HUES48 (cell line): ENCODE data around the gene CNTN4.
"Not testable (repeated sequence)": the region's sequence is repeated elsewhere in the genome, so short reads cannot be mapped to it uniquely, and the experiment has no call there.

Source experiments
- H3K27ac ChIP-seq: one replicate; pipeline ENCODE4 v1.7.0; 2013; ENCODE audit warnings: low read depth, low read length, inconsistent platforms
- H3K27me3 ChIP-seq: 2 replicates; pipeline ENCODE4 v1.6.1; 2013; ENCODE audit warnings: mild to moderate bottlenecking, low read length; ENCODE audit not compliant: control insufficient read depth, insufficient read depth
- H3K36me3 ChIP-seq: 2 replicates; pipeline ENCODE4 v1.6.1; 2013; ENCODE audit warnings: low read length; ENCODE audit not compliant: control insufficient read depth, insufficient read depth
- H3K4me1 ChIP-seq: 2 replicates; pipeline ENCODE4 v1.6.1; 2013; ENCODE audit warnings: mild to moderate bottlenecking, low read length; ENCODE audit not compliant: control insufficient read depth, insufficient read depth
- H3K4me3 ChIP-seq: 2 replicates; pipeline ENCODE4 v1.5.1; 2013; ENCODE audit warnings: mild to moderate bottlenecking, low read depth, low read length
- H3K9ac ChIP-seq: 2 replicates; pipeline ENCODE4 v1.6.1; 2013; ENCODE audit warnings: mild to moderate bottlenecking, low read depth, low read length, moderate library complexity
- H3K9me3 ChIP-seq: 2 replicates; pipeline ENCODE4 v1.6.1; 2013; ENCODE audit warnings: low read length; ENCODE audit not compliant: control insufficient read depth, insufficient read depth

The CNTN4 gene

GRCh38 chr3:2511356-2511755 is 412.7 kb downstream of the CNTN4 start:
- Histone ChIP-seq H3K4me1 (0 out of 2 replicates have a peak, but pooled peaks cover 4% of the 10 kb centered on the region), H3K4me3 (no peak overlapping the region), H3K27me3 (peaks cover 15% of the 10 kb centered on the region), H3K9ac (no peak overlapping the region), H3K27ac (no peak overlapping the region), H3K9me3 (no peaks in the 10 kb centered on the region), H3K36me3 (no peaks in the 10 kb centered on the region)

GRCh38 chr3:2512881-2513280 is 414.2 kb downstream of the CNTN4 start:
- H3K27me3 ChIP-seq: peaks cover 15% of the 10 kb centered on the region
- H3K4me3 ChIP-seq: no peak overlapping the region
- no peak overlapping the region for H3K9ac ChIP-seq
- H3K4me1 ChIP-seq: peaks cover 9% of the 10 kb centered on the region
- H3K9me3 ChIP-seq: no peaks in the 10 kb centered on the region
- H3K36me3 ChIP-seq: no peaks in the 10 kb centered on the region
- H3K27ac ChIP-seq: no peak overlapping the region

- H3K9ac ChIP-seq: no peak overlapping the region
- H3K9me3 ChIP-seq: no peaks in the 10 kb centered on the region
- H3K27ac ChIP-seq: no peak overlapping the region
- peaks cover 9% of the 10 kb centered on the region for H3K4me1 ChIP-seq
- H3K27me3 ChIP-seq: peaks cover 15% of the 10 kb centered on the region
- no peaks in the 10 kb centered on the region for H3K36me3 ChIP-seq
- H3K4me3 ChIP-seq: no peak overlapping the region
These were observed 415.3 kb downstream of the CNTN4 start for GRCh38 chr3:2513986-2514385.

- Histone ChIP-seq H3K36me3 (no peaks in the 10 kb centered on the region), H3K9ac (no peak overlapping the region), H3K4me1 (peaks cover 4% of the 10 kb centered on the region), H3K4me3 (no peak overlapping the region), H3K9me3 (no peaks in the 10 kb centered on the region), H3K27ac (no peak overlapping the region), H3K27me3 (peaks cover 3% of the 10 kb centered on the region; the same call in 1 of the 2 replicates)
These were observed 418.2 kb downstream of the CNTN4 start for GRCh38 chr3:2516762-2517441.

GRCh38 chr3:2517500-2518172 is 419.0 kb downstream of the CNTN4 start:
- no peak overlapping the region for H3K4me3 ChIP-seq
- H3K27me3 ChIP-seq: no peaks in the 10 kb centered on the region
- H3K9me3 ChIP-seq: no peaks in the 10 kb centered on the region
- no peak overlapping the region for H3K9ac ChIP-seq
- peaks cover 4% of the 10 kb centered on the region for H3K4me1 ChIP-seq
- H3K27ac ChIP-seq: no peak overlapping the region
- no peaks in the 10 kb centered on the region for H3K36me3 ChIP-seq

GRCh38 chr3:2523281-2523836 is 424.7 kb downstream of the CNTN4 start:
- H3K27ac ChIP-seq: no peak overlapping the region
- no peaks in the 10 kb centered on the region for H3K9me3 ChIP-seq
- no peak overlapping the region for H3K4me3 ChIP-seq
- H3K36me3 ChIP-seq: no peaks in the 10 kb centered on the region
- no peaks in the 10 kb centered on the region for H3K4me1 ChIP-seq
- no peak overlapping the region for H3K9ac ChIP-seq
- H3K27me3 ChIP-seq: no peaks in the 10 kb centered on the region

DNA sequence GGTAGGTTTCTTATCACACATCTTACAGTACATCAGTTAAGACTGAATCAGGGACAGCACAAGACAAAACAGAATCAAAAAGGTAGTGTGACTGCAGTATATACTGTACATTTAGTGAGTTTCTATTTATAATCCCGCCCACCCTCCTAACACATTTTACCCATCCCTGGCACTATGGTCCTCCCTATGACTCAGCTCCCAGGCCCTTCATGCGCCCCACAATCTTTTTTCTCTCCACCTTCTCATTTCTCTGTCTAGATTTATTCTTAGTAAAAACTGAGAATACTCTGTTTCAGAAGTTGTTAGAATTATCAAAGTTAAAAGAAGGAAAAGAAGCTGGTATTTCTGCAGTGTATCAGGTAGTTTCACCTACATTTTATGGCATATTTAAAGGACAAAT is 427.3 kb downstream of the CNTN4 start:
- Histone ChIP-seq H3K4me1 (no peaks in the 10 kb centered on the region), H3K9me3 (no peaks in the 10 kb centered on the region), H3K36me3 (no peaks in the 10 kb centered on the region), H3K27me3 (no peaks in the 10 kb centered on the region), H3K27ac (no peak overlapping the region), H3K9ac (no peak overlapping the region), H3K4me3 (no peak overlapping the region)

DNA sequence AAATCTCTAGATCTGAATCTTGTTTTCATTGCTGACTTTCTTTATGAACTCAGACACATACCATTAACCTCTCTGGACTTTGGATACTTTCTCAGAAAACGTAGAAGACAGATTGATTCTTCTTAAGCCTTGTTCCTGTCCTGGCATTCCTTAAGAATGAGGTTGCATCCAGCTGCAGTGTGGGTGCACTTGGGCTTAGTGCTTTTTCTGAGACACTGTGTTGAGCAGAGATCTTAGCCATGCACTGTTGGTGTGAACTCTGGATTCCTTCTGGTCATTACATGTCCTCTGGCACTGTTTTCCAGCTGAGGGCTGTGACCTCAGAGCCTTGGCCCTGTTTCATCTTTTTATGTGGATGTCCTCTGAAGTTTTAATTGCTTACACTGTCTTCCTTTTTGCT is 428.3 kb downstream of the CNTN4 start:
- no peaks in the 10 kb centered on the region for H3K27me3 ChIP-seq
- no peak overlapping the region for H3K27ac ChIP-seq
- H3K36me3 ChIP-seq: no peaks in the 10 kb centered on the region
- no peaks in the 10 kb centered on the region for H3K9me3 ChIP-seq
- no peaks in the 10 kb centered on the region for H3K4me1 ChIP-seq
- no peak overlapping the region for H3K9ac ChIP-seq
- no peak overlapping the region for H3K4me3 ChIP-seq

GRCh38 chr3:2527328-2527727 is 428.7 kb downstream of the CNTN4 start:
- not testable (repeated sequence) for H3K27ac ChIP-seq, H3K4me3 ChIP-seq, H3K4me1 ChIP-seq, H3K9ac ChIP-seq, H3K27me3 ChIP-seq, H3K9me3 ChIP-seq, H3K36me3 ChIP-seq

GRCh38 chr3:2534767-2535166 is 436.1 kb downstream of the CNTN4 start:
- H3K27me3 ChIP-seq, H3K9ac ChIP-seq, H3K9me3 ChIP-seq, H3K4me1 ChIP-seq, H3K27ac ChIP-seq, H3K4me3 ChIP-seq, H3K36me3 ChIP-seq: not testable (repeated sequence)

GRCh38 chr3:2535206-2535605 is 436.5 kb downstream of the CNTN4 start:
- Histone ChIP-seq H3K9ac (no peak overlapping the region), H3K4me1 (no peaks in the 10 kb centered on the region), H3K27me3 (no peaks in the 10 kb centered on the region), H3K27ac (no peak overlapping the region), H3K4me3 (no peak overlapping the region), H3K36me3 (no peaks in the 10 kb centered on the region), H3K9me3 (no peaks in the 10 kb centered on the region)
